ENCODE data around the gene GPANK1.

GRCh38 chr6:31633447-31633846 lies 31.4 kb downstream of the GPANK1 start:
- TF ChIP-seq CTCF (IDR thresholded peaks at IDR 0.05): no peak
- no peak for TF ChIP-seq EZH2 (IDR thresholded peaks at IDR 0.05; ENCODE audit: borderline replicate concordance, insufficient read depth, low read depth, low read length, poor library complexity, severe bottlenecking)

Data from B cell (primary cell).